ENCODE results near the gene PEAK3. TPM values are rescaled to one million over a fixed set of nuclear protein-coding genes. Genes with fewer than 3 reads are reported as not detected.

Gene PEAK3
- total RNA-seq, 1 donor from 2014 or later = 0.18 TPM

DNA sequence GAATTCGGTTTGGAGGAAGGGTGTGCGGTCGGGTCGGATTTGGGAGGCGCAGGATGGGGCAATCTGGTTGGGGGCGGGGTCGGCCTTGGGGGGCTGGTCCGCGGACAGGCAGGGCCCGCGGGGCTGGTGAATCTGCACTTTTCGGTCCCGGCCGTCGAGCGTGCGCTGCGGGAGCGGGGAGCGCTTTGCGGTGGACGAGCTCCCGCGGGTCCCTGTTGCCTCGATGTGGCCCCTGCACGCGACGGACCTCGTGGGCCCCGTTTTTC is 11.9 kb downstream of the PEAK3 start:
- no peaks in the 10 kb centered on the region for H3K9me3 Mint-ChIP-seq
- H3K27me3 Mint-ChIP-seq (ENCODE audit: low read depth) = no peaks in the 10 kb centered on the region
- H3K4me1 Mint-ChIP-seq (ENCODE audit: low read depth) = peaks cover 29% of the 10 kb centered on the region
- intact Hi-C loops (cut with micrococcal nuclease) = loop anchor here (5.0 to 10.0 kb wide), 2 partner anchors 57 to 355 kb away; partner anchors contain the start of genes LSM7 and SPPL2B
- peaks cover 46% of the 10 kb centered on the region for H3K36me3 Mint-ChIP-seq (ENCODE audit: low read depth)
- H3K27ac Mint-ChIP-seq = peak overlapping the region; percentile 86
- H3K4me3 Mint-ChIP-seq (ENCODE audit: low read depth) = peak overlapping the region; percentile 89
- DNase-seq (ENCODE audit: low spot score) = peak; percentile 37

DNA sequence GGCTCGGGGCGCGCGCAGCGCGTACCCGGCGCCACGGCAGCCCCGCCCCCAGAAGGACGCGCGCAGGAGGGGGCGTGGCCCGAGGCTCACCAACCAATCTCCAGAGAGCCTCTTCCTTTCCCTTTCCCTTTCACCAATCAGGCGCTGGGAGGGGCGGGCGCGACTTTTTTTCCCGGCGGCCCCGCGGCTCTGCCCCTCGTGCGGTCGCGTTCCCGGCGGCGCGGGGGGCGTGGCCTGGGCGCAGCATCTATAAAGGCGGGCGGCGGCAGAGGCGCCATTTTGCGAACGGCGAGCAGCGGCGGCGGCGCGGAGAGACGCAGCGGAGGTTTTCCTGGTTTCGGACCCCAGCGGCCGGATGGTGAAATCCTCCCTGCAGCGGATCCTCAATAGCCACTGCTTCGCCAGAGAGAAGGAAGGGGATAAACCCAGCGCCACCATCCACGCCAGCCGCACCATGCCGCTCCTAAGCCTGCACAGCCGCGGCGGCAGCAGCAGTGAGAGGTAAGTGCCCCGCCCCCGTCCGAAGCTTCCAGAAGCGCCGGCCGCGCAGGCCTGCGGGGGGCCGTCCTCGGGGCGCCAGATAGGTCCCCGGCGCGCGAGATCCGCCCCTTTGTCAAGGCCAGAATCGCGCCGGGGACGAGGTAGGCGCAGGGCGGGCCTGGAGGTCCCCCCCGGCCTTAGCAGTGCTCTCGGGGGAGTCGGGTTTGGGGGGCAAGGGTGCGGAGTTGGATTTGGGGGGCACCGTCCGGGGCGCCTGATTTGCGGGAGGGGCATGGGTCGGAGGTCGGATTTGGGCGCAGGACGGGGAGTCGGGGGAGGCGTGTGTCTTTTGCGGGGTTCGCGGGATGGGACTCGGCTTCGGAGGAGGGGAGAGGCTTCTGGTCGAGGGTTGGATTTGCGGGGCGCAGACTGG is 12.5 kb downstream of the PEAK3 start:
- intact Hi-C loops (cut with micrococcal nuclease) = loop anchor here (1.0 to 10.0 kb wide), 4 partner anchors 33 to 355 kb away; partner anchors contain the start of genes AP3D1, LSM7, PLEKHJ1 and SF3A2
- H3K36me3 Mint-ChIP-seq (ENCODE audit: low read depth) = peaks cover 43% of the 10 kb centered on the region
- peak; percentile 99 for DNase-seq (ENCODE audit: low spot score)
- H3K27ac Mint-ChIP-seq = peak overlapping the region; percentile 86
- peaks cover 27% of the 10 kb centered on the region for H3K4me1 Mint-ChIP-seq (ENCODE audit: low read depth)
- H3K4me3 Mint-ChIP-seq (ENCODE audit: low read depth) = peak overlapping the region; percentile 89
- no peaks in the 10 kb centered on the region for H3K27me3 Mint-ChIP-seq (ENCODE audit: low read depth)
- H3K9me3 Mint-ChIP-seq = no peaks in the 10 kb centered on the region

DNA sequence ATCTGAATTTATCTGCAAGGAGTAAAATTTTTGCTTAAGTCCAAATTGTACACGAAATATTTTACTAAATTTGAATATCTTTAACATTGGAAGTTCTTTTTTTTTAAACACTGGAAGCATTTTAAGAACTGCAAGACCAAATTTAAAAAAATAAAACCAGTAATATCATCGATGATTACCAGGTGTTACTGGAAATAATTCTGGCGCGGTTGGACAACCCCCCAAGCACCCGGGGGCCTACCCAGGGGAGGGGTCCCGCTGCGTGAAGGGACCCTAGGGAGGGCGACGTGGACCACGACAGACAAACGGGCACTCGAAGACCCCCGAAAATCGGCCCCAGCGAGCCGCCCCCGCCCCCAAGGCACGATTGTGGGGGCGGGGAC is 13.1 kb downstream of the PEAK3 start:
- H3K4me1 Mint-ChIP-seq (ENCODE audit: low read depth) = peaks cover 21% of the 10 kb centered on the region
- peak overlapping the region; percentile 58 for H3K27ac Mint-ChIP-seq
- intact Hi-C loops (cut with micrococcal nuclease) = loop anchor here (1.0 to 5.0 kb wide), 2 partner anchors 33 to 117 kb away; partner anchors contain the start of genes AP3D1, PLEKHJ1 and SF3A2
- DNase-seq (ENCODE audit: low spot score) = no peak
- peak overlapping the region; percentile 89 for H3K4me3 Mint-ChIP-seq (ENCODE audit: low read depth)
- H3K36me3 Mint-ChIP-seq (ENCODE audit: low read depth) = peaks cover 37% of the 10 kb centered on the region
- H3K9me3 Mint-ChIP-seq = no peaks in the 10 kb centered on the region
- H3K27me3 Mint-ChIP-seq (ENCODE audit: low read depth) = no peaks in the 10 kb centered on the region

DNA sequence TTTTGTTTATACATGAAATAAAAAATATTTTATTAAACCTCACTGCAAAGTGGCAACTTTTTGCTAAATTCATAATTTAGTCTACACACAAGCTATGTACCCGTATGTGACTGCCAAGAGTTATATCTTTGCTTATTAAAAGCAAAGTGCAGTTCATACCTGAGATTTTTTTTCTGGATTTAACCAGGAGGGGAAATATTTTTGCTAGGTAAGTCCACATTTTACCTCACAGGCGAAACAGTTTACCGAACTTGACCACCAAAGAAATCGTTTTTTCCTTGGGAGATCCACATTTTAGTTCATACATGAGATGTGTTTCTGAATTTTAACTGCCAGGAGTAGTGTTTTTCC is 13.5 kb downstream of the PEAK3 start:
- Mint-ChIP-seq H3K36me3 (ENCODE audit: low read depth) (peaks cover 33% of the 10 kb centered on the region), H3K9me3 (no peaks in the 10 kb centered on the region), H3K27me3 (ENCODE audit: low read depth) (no peaks in the 10 kb centered on the region), H3K4me1 (ENCODE audit: low read depth) (peaks cover 17% of the 10 kb centered on the region), H3K4me3 (ENCODE audit: low read depth) (peak overlapping the region; percentile 89), H3K27ac (peak overlapping the region; percentile 58)
- intact Hi-C loops (cut with micrococcal nuclease) = loop anchor here (5.0 kb wide), 1 partner anchor 116 kb away; the partner anchor contains the start of gene AP3D1
- DNase-seq (ENCODE audit: low spot score) = no peak

DNA sequence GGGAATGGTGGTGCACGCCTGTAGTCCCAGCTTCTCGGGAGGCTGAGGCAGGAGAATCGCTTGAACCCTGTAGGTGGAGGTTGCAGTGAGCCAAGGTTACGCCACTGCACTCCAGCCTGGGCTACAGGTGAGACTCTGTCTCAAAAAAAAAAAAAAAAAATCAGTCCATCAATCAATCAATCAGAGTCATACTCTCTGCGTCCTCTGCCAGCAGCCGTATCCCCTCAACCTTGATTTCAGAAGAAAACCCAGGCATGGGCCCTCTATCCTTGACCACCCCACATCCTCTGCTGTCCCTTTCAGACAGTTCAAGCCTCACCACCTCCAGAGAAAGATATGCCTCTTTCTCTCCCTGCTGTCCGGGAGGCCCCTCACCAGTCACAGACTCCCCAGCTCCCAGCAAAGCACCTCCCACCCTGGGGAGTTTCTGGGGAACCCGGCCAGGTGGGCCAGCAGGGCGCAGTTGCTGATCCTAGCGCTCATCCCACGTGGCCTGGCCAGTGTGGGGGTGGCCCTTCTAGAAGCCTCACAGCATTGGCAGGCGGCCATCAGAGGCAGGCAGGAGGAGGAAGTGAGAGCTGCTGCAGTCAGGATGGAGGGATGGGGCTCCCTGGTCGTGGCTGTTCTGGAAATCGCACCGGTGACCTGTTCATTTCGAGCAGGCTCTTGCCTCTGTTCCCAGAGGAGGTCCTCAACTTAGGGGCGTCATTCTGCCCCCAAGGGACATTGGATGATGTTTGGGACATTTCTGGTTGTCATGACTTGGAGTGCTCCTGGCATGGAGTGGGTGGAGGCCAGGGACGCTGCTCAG is 15.6 kb downstream of the PEAK3 start:
- Mint-ChIP-seq H3K4me3 (ENCODE audit: low read depth) (peak overlapping the region; percentile 8), H3K36me3 (ENCODE audit: low read depth) (peaks cover 15% of the 10 kb centered on the region), H3K4me1 (ENCODE audit: low read depth) (peaks cover 9% of the 10 kb centered on the region), H3K27me3 (ENCODE audit: low read depth) (no peaks in the 10 kb centered on the region), H3K27ac (no peak overlapping the region), H3K9me3 (no peaks in the 10 kb centered on the region)
- intact Hi-C loops (cut with micrococcal nuclease) = loop anchor here (5.0 kb wide), 1 partner anchor 114 kb away; the partner anchor contains the start of gene AP3D1
- no peak for DNase-seq (ENCODE audit: low spot score)

DNA sequence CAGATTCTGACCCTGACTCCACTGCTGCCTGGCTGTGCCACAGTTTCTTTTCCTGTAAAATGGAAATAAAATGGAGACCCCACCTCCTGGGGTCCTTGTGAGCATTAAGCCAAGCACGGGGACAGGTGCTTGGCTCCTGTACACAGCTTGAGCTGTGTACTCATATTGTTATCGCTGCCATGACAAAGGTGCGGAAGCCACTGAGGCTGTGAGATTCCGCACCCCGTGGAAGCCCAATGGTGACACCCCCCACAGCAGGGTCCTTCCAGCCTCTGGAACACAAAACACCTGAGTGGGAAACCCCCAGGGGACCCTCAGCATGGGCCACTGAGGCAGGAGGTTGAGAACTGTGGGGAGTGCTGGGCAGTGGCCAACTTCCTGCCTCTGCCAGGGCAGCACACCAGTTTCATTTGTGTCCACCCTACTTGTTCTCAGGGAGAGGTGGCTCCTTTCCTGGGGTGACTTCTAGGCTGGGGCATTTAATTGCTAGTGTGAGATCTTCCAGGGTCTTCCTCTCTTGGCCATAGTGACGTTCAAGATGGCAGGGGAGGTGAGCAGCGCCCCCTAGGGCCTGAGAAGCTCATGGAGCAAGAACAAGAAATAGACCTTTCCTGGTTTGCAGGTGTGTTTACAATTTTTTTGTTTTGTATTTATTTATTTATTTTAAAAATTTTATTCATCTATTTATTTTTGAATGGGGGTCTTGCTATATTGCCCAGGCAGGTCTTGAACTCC is 20.4 kb downstream of the PEAK3 start:
- no peak overlapping the region for H3K27ac Mint-ChIP-seq
- DNase-seq (ENCODE audit: low spot score) = peak; percentile 46
- intact Hi-C loops (cut with micrococcal nuclease) = no loop called here

DNA sequence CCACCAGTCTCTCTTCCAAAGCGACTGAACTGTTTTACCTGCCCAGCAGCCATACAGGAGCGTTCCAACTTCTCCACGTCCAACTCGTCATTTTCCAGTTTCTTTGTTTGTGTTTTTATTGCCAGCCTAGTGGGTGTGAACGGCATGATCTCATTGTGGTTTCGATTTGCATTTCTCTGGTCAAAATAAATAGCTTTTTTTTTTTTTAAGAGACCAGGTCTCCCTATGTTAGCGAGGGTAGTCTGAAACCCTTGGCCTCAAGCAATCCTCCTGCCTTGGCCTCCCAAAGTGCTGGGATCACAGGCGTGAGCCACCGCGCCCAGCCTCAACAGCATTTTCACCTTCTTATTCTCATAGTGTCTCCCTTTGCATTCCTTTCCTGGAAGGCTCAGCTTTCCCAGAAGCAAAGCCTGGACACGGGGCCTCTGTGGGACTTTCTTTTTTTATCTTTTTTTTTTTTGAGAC is 21.6 kb downstream of the PEAK3 start:
- no peaks in the 10 kb centered on the region for H3K36me3 Mint-ChIP-seq (ENCODE audit: low read depth)
- no peak overlapping the region for H3K27ac Mint-ChIP-seq
- H3K9me3 Mint-ChIP-seq = no peaks in the 10 kb centered on the region
- no peaks in the 10 kb centered on the region for H3K27me3 Mint-ChIP-seq (ENCODE audit: low read depth)
- no peak overlapping the region for H3K4me3 Mint-ChIP-seq (ENCODE audit: low read depth)
- intact Hi-C loops (cut with micrococcal nuclease) = no loop called here
- peaks cover 17% of the 10 kb centered on the region for H3K4me1 Mint-ChIP-seq (ENCODE audit: low read depth)
- no peak for DNase-seq (ENCODE audit: low spot score)

More for the DNA sequence above, 20.4 kb downstream of the PEAK3 start:
- no peak overlapping the region for H3K4me3 Mint-ChIP-seq (ENCODE audit: low read depth)
- peaks cover 21% of the 10 kb centered on the region for H3K4me1 Mint-ChIP-seq (ENCODE audit: low read depth)
- no peaks in the 10 kb centered on the region for H3K36me3 Mint-ChIP-seq (ENCODE audit: low read depth)
- no peaks in the 10 kb centered on the region for H3K27me3 Mint-ChIP-seq (ENCODE audit: low read depth)
- no peaks in the 10 kb centered on the region for H3K9me3 Mint-ChIP-seq

DNA sequence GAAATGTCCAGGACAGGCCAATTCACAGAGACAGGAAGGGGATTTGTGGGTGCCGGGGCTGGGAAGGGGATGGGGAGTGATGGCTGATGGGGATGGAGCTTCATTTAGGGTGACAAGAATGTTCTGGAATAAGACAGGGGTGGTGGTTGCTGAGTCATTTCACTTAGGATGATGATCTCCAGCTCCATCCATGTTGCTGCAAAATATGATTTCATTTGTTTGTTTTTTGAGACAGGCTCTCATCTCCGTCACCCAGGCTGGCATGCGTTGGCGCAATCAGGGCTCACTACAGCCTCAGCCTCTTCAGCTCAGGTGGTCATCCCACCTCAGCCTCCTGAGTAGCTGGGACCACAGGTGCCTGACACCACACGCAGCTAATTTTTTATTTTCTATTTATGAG is 22.6 kb downstream of the PEAK3 start:
- Mint-ChIP-seq H3K4me3 (ENCODE audit: low read depth) (no peak overlapping the region), H3K36me3 (ENCODE audit: low read depth) (no peaks in the 10 kb centered on the region), H3K27ac (peak overlapping the region; percentile 80), H3K27me3 (ENCODE audit: low read depth) (no peaks in the 10 kb centered on the region), H3K4me1 (ENCODE audit: low read depth) (peaks cover 17% of the 10 kb centered on the region), H3K9me3 (no peaks in the 10 kb centered on the region)
- DNase-seq (ENCODE audit: low spot score) = no peak
- intact Hi-C loops (cut with micrococcal nuclease) = no loop called here

DNA sequence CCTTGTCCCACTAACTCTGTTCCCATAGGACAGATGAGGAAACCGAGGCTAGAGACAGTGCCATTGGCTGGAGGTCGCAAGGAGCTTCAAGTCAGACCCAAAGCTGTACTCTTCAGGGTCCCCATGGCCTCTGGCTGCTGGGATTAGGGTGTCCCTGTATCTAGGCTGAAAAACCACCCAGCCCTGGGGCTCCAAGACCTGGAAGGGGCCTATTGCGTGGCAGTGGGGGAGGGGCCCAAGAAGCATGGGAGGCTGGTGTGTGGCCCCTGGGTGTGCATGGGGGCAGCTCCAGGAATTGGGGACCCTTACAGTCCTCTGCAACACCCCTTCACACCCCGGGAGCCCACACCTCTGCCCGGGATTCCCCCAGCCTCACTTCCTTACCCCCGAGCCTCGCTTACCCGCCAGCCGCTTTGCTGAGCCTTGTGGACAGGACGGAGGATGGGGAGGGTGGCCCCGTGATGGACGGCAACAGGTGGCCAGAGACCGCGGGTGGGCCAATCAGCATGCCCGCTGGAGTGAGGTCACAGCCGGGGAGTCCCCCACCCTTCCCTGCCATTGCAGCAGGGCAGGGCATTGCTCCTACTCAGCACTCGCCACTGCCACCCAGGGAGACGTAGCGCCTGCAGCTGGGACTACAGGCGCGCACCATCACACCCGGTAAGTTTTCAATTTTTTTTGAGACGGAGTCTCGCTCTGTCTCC is 25.8 kb downstream of the PEAK3 start, which contains the start of gene JSRP1:
Gene JSRP1 (minus strand): TSS at position 436 of the 704 bp plus-strand sequence. CDS start 1,103 bp downstream, outside the sequence.
- peak within 1 kb of the TSS; percentile 71 for H3K27ac Mint-ChIP-seq
- intact Hi-C loops (cut with micrococcal nuclease) = no loop called here
- no peaks in the 10 kb centered on the region for H3K9me3 Mint-ChIP-seq
- no peak for DNase-seq (ENCODE audit: low spot score)
- H3K4me3 Mint-ChIP-seq (ENCODE audit: low read depth) = no peak within 1 kb of the TSS
- H3K4me1 Mint-ChIP-seq (ENCODE audit: low read depth) = peaks cover 16% of the 10 kb centered on the region
- H3K27me3 Mint-ChIP-seq (ENCODE audit: low read depth) = peaks cover 12% of the 10 kb centered on the region
- no peaks in the 10 kb centered on the region for H3K36me3 Mint-ChIP-seq (ENCODE audit: low read depth)

DNA sequence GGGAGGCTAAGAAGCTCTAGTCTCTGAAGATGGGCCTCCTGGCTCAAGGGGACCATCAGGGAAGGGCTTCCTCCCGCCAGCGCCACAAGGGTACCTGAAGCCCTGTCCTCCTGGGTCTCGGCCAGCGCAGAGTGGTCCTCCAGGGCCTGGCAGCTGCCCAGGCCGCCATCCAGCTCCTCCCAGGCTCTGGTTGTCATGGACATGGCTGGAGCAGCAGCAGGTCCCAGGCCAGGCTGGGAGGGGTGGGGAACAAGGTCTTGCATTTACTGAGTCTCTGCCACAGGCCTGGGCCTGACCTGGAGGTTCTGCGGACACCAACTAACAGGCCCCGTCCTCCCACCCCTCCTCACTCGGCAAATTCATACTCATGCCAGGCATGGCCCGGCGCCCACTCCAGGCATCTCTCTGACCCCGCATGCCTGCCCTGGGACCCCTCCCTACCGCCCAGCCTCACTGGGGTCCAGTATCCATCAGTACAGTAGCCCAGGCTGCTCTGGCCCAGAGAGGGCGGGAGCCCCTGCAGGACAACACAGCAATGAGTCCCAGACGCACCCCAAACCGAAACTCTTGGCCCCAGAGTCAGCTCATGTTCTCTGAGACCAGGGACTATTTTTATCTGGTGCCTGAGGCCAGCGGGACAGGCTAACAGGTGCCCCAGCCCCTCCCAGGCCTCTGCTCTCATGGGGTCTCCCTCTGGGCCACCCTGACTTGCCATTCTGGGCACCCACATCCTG is 26.7 kb downstream of the PEAK3 start:
- Mint-ChIP-seq H3K27me3 (ENCODE audit: low read depth) (peaks cover 12% of the 10 kb centered on the region), H3K36me3 (ENCODE audit: low read depth) (no peaks in the 10 kb centered on the region), H3K27ac (no peak overlapping the region), H3K4me3 (ENCODE audit: low read depth) (no peak overlapping the region), H3K4me1 (ENCODE audit: low read depth) (peaks cover 14% of the 10 kb centered on the region), H3K9me3 (no peaks in the 10 kb centered on the region)
- no peak for DNase-seq (ENCODE audit: low spot score)
- intact Hi-C loops (cut with micrococcal nuclease) = no loop called here

DNA sequence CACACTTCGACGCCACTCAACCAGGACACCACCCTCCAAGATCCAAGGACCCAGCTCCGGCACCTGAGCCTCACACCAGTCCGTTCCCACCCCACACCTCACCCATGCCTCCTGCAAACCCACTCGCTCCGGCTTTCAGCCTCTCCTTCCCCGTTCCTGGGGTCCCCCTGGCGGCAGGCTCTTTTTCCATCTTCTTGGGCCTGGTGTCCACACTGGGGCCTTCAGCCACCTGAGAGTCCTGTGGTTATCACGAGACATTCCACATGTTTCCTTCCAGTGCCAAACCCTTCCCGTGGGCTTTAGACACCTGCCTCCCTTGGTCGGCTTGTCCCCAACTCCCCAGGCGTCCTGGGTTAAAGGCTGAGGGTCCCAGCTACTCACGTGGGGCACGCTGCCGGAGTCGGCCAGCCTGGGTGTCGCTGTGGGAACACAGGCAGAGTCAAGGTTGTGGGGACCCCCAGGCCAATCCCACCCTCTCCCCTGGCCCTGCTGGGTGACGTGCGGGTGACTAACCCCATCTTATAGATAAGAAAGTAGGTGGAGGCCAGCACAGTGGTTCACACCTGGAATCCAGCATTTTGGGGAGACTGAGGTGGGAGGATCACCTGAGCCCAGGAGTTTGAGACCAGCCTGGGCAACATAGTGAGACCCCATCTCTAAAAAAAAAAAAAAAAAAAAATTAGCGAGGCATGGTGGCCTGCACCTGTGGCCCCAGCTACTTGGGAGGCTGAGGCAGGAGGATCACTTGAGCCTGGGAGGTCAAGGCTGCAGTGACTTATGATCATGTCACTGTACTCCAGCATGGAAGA is 27.7 kb downstream of the PEAK3 start:
- no peak overlapping the region for H3K4me3 Mint-ChIP-seq (ENCODE audit: low read depth)

More for the DNA sequence above, 27.7 kb downstream of the PEAK3 start:
- Mint-ChIP-seq H3K36me3 (ENCODE audit: low read depth) (no peaks in the 10 kb centered on the region), H3K9me3 (no peaks in the 10 kb centered on the region), H3K4me1 (ENCODE audit: low read depth) (peaks cover 10% of the 10 kb centered on the region), H3K27me3 (ENCODE audit: low read depth) (peaks cover 12% of the 10 kb centered on the region), H3K27ac (no peak overlapping the region)
- DNase-seq (ENCODE audit: low spot score) = no peak
- intact Hi-C loops (cut with micrococcal nuclease) = no loop called here
